HG02678 (cell line): Measurements from ENCODE around the gene GUCY1B1.
A peak's percentile ranks its signal among the peaks of the same experiment; 100 is the strongest.

ENCODE experiments used
- ATAC-seq: cut with Tn5 transposase; IDR thresholded peaks from one replicate; pipeline ENCODE4 v1.9.1; 2021; ENCODE audit warnings: mild to moderate bottlenecking, moderate library complexity; ENCODE audit not compliant: unreplicated experiment

Gene GUCY1B1

GRCh38 chr4:155799116-155799793 is 40.4 kb downstream of the GUCY1B1 start:
- ATAC-seq, result no peak

GRCh38 chr4:155799794-155800123 is 40.9 kb downstream of the GUCY1B1 start:
- no peak for ATAC-seq

GRCh38 chr4:155800685-155801343 is 42.0 kb downstream of the GUCY1B1 start:
- no peak for ATAC-seq

- ATAC-seq, result no peak
These were observed 43.6 kb downstream of the GUCY1B1 start for GRCh38 chr4:155802190-155802959.

- ATAC-seq, result no peak
These were observed 46.2 kb downstream of the GUCY1B1 start for GRCh38 chr4:155805016-155805415.

- ATAC-seq, result no peak
These were observed 48.2 kb downstream of the GUCY1B1 start for GRCh38 chr4:155807021-155807420.

- peak; percentile 99 for ATAC-seq
These were observed 51.0 kb downstream of the GUCY1B1 start for GRCh38 chr4:155809835-155810234.

GRCh38 chr4:155811083-155811482 is 52.3 kb downstream of the GUCY1B1 start:
- no peak for ATAC-seq

- ATAC-seq, result no peak
These were observed 59.8 kb downstream of the GUCY1B1 start for GRCh38 chr4:155818639-155819038.

- ATAC-seq, result no peak
These were observed 60.2 kb downstream of the GUCY1B1 start for GRCh38 chr4:155819066-155819465.

- ATAC-seq, result no peak
These were observed 62.2 kb downstream of the GUCY1B1 start for GRCh38 chr4:155820887-155821518.

GRCh38 chr4:155822572-155822971 is 63.8 kb downstream of the GUCY1B1 start:
- no peak for ATAC-seq

- no peak for ATAC-seq
These were observed 69.8 kb downstream of the GUCY1B1 start for GRCh38 chr4:155828628-155829027.

GRCh38 chr4:155832664-155833063 is 73.8 kb downstream of the GUCY1B1 start:
- no peak for ATAC-seq

- no peak for ATAC-seq
These were observed 78.5 kb downstream of the GUCY1B1 start for GRCh38 chr4:155837203-155837796.

GRCh38 chr4:155842080-155842479 is 83.3 kb downstream of the GUCY1B1 start:
- no peak for ATAC-seq

- no peak for ATAC-seq
These were observed 88.1 kb downstream of the GUCY1B1 start for GRCh38 chr4:155846929-155847328.

GRCh38 chr4:155849042-155849441 is 90.2 kb downstream of the GUCY1B1 start:
- no peak for ATAC-seq

GRCh38 chr4:155853189-155853588 is 94.4 kb downstream of the GUCY1B1 start:
- no peak for ATAC-seq

GRCh38 chr4:155854582-155855226 is 95.9 kb downstream of the GUCY1B1 start:
- no peak for ATAC-seq

GRCh38 chr4:155855897-155856296 is 97.1 kb downstream of the GUCY1B1 start:
- no peak for ATAC-seq
